Measurements from ENCODE around the gene FTCD. TPM values are rescaled to one million over a fixed set of nuclear protein-coding genes. Genes with fewer than 3 reads are reported as not detected.

The FTCD gene
- total RNA-seq, 1 experiment from 2014 or later, result 6.7 TPM

GRCh38 chr21:46122237-46122671 is 33.1 kb downstream of the FTCD start:
- peaks cover 9 to 44% (median 17%) of the 10 kb centered on the region in 3 experiments for H3K36me3 Mint-ChIP-seq (ENCODE audit: insufficient read depth in 1 of 3, low read depth in 3 of 3)
- Histone ChIP-seq H4K20me1 (ENCODE audit: control insufficient read depth, insufficient read depth, insufficient read length) (no peaks in the 10 kb centered on the region), H3K79me2 (ENCODE audit: insufficient read depth, low read length) (no peaks in the 10 kb centered on the region), H2BK20ac (ENCODE audit: low read depth, low read length, poor library complexity, severe bottlenecking) (no peak overlapping the region), H2BK15ac (ENCODE audit: low read depth, low read length) (no peak overlapping the region), H2AFZ (ENCODE audit: low read length) (no peak overlapping the region), H3K4me1 (ENCODE audit: insufficient read depth, low read length) (no peaks in the 10 kb centered on the region), H2BK5ac (ENCODE audit: insufficient read length, low read length) (no peak overlapping the region), H2BK120ac (ENCODE audit: low read depth, low read length, poor library complexity, severe bottlenecking) (no peak overlapping the region), H3T11ph (ENCODE audit: low read length) (no peak overlapping the region), H4K5ac (ENCODE audit: insufficient read length, low read depth, low read length) (no peak overlapping the region), H3K4ac (ENCODE audit: low read depth, low read length) (no peak overlapping the region), H3K4me2 (ENCODE audit: insufficient read depth, insufficient read length, low read length) (no peak overlapping the region), H3K79me1 (ENCODE audit: insufficient read depth, low read depth, low read length, poor library complexity, severe bottlenecking) (no peaks in the 10 kb centered on the region), H3K18ac (ENCODE audit: insufficient read length, low read depth, low read length) (no peak overlapping the region), H3K14ac (ENCODE audit: insufficient read depth, low read length) (no peak overlapping the region), H3K23ac (ENCODE audit: insufficient read length, low read depth, low read length) (no peak overlapping the region), H3K9ac (ENCODE audit: extremely low read depth, insufficient read length, low read length) (no peak overlapping the region), H2BK12ac (ENCODE audit: insufficient read length, low read depth, low read length) (no peak overlapping the region), H3K27ac (ENCODE audit: insufficient read length, low read depth, low read length) (no peak overlapping the region), H3K27me3 (ENCODE audit: insufficient read depth, low read length) (no peaks in the 10 kb centered on the region), H2AK5ac (ENCODE audit: insufficient read length, low read length) (no peak overlapping the region), H3K56ac (ENCODE audit: insufficient read length, low read depth, low read length) (no peak overlapping the region), H3K9me3 (ENCODE audit: control insufficient read depth, low read depth, low read length) (no peaks in the 10 kb centered on the region), H4K91ac (ENCODE audit: insufficient read length, low read depth, low read length) (no peak overlapping the region), H3K23me2 (ENCODE audit: insufficient read length, low read depth, low read length, poor library complexity, severe bottlenecking) (no peaks in the 10 kb centered on the region), H4K8ac (replicated peaks; ENCODE audit: insufficient read length, low read depth, low read length) (no peak overlapping the region)
- no peaks in the 10 kb centered on the region for H3K9me3 Mint-ChIP-seq
- peak overlapping the region in 2 of 3 experiments; percentile 48 to 87; a peak in 2 of 7 replicates for H3K27ac Mint-ChIP-seq
- TF ChIP-seq CTCF (conservative IDR thresholded peaks at IDR 0.05), result no peak
- no CpG with 5 or more reads among the region's 12 CpGs for WGBS (ENCODE audit: extremely low coverage, insufficient read length, low lambda C conversion rate)
- H3K4me1 Mint-ChIP-seq, result no peaks in the 10 kb centered on the region
- H3K4me3 Mint-ChIP-seq, result no peak overlapping the region
- no peak for DNase-seq
- no peaks in the 10 kb centered on the region for H3K27me3 Mint-ChIP-seq (ENCODE audit: low read depth)
